HG03139 (cell line): Measurements from ENCODE around the gene DTNA.

Source experiments
- ATAC-seq: cut with Tn5 transposase; IDR thresholded peaks from one replicate; pipeline ENCODE4 v1.9.1; 2021; ENCODE audit not compliant: unreplicated experiment

The DTNA gene

GRCh38 chr18:34847408-34847807 is 137.3 kb downstream of the DTNA start:
- ATAC-seq = no peak

DNA sequence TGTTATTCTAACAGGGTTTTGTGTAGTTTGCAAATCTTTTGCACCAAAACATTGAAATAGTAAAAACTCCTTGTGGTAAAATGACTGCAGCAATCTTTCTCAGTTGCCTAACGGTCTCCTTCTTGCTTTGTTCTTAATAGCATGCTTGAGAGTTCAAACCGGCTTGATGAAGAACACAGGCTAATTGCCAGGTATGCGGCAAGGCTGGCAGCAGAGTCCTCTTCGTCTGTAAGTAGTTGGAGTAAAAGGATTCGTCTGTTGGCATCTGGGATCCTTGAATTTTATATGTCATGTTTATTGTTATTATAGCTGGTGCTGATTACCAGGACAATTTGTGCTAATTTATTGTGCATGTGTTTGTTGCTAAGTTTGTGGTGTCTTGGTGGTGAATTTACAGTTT is 138.1 kb downstream of the DTNA start:
- ATAC-seq = no peak

GRCh38 chr18:34848695-34849094 is 138.6 kb downstream of the DTNA start:
- ATAC-seq = no peak

DNA sequence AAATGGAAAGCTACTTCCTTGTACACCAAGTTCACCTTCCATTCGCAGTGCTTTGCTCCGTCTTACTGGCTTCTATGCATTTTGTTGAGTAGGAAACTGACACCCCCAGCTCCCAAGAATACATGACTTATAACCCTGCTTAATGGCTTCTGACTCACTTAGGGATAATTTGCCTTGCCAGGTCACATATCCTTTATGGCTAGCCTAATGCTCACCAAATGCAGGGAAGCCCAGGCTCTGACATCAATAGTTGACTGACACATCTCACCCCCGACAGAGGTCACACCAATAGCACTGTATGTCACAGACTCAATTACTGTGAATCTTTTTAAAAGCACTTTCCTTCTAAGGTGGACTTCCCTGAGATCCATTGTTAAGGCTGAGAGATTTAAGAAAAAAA is 147.2 kb downstream of the DTNA start:
- ATAC-seq = no peak

DNA sequence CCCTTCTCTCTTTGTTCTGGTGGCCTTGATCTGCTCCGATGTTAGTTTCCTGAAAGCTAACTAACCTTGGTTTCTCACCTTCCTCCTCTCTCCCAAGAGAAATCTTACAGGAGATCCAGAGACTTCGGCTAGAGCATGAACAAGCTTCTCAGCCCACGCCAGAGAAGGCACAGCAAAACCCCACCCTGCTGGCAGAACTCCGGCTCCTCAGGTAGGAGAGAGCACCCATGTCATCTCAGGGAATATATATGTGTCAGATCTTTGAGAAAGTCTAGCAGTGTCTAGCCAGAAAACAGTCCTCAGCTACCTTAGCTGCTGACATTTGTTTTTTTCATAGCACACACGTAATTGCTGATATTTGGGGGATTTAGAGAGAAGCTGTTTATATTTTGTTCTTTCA is 148.1 kb downstream of the DTNA start:
- no peak for ATAC-seq

- ATAC-seq = no peak
Observed at GRCh38 chr18:34859496-34859895, 149.4 kb downstream of the DTNA start.

GRCh38 chr18:34862561-34862960 is 152.5 kb downstream of the DTNA start:
- ATAC-seq = no peak

GRCh38 chr18:34863702-34864101 is 153.6 kb downstream of the DTNA start:
- ATAC-seq = no peak

GRCh38 chr18:34864836-34865497 is 154.9 kb downstream of the DTNA start:
- no peak for ATAC-seq

- ATAC-seq = no peak
Observed at GRCh38 chr18:34866310-34866709, 156.2 kb downstream of the DTNA start.

GRCh38 chr18:34866739-34867138 is 156.6 kb downstream of the DTNA start:
- ATAC-seq = no peak

GRCh38 chr18:34867520-34867919 is 157.4 kb downstream of the DTNA start:
- no peak for ATAC-seq

DNA sequence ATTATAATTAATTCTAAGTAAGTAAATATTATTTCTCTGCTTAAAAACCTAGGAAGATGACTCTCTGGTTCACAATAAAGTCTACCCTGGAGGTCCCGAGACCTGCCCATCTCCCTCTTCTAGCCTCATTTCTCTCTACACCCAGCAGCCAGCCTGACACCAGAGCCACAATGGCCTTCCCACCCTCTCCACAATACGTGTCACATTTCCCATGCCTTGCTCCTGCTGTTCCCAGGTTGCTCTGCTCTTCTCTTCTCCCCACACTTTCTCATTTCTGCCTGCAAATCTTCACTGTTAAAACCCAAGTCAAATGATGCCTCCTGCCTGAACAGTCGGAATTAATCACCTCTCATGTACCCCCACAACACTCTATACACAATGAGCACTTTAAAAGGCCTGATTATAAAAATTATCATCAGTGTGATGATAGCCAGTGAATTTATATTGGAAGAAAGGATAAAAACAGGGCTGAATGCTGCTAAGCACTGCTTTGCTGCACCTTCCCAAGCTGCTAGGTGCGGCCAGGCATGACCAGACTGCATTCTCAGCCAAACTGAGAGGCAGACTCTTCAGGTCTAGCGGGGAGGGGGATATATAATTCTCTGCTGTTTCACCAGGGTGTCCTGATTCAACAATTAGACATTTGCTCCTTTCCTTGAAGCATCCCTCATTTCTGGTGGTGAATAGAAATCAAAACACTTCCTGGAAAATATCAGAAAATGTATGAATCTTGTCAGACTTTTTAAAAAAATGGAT is 160.6 kb downstream of the DTNA start:
- no peak for ATAC-seq

- ATAC-seq = no peak
Observed at GRCh38 chr18:34871435-34871834, 161.3 kb downstream of the DTNA start.

GRCh38 chr18:34872066-34872465 is 162.0 kb downstream of the DTNA start:
- ATAC-seq = no peak

- ATAC-seq = no peak
Observed at GRCh38 chr18:34873986-34874580, 164.0 kb downstream of the DTNA start.

- no peak for ATAC-seq
Observed at GRCh38 chr18:34875150-34875549, 165.1 kb downstream of the DTNA start.

DNA sequence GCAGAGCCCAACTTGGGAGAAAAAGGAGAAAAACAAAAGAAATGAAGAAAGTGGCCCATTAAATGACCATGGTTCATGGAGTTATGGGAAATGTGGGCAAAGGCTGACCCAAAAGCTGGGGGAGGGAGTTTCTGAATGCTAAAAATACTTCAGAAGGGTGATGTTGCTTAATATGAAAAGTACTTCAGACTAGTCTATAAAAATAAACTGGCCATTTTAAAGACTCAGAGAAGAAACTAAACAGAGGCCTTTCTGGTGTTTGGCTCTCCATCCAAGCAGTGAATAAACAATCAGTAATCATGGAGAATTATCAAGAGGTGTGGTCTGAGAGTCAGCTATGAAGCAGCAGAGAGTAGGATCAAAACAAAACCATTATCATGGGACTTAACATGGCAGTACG is 170.3 kb downstream of the DTNA start:
- no peak for ATAC-seq

DNA sequence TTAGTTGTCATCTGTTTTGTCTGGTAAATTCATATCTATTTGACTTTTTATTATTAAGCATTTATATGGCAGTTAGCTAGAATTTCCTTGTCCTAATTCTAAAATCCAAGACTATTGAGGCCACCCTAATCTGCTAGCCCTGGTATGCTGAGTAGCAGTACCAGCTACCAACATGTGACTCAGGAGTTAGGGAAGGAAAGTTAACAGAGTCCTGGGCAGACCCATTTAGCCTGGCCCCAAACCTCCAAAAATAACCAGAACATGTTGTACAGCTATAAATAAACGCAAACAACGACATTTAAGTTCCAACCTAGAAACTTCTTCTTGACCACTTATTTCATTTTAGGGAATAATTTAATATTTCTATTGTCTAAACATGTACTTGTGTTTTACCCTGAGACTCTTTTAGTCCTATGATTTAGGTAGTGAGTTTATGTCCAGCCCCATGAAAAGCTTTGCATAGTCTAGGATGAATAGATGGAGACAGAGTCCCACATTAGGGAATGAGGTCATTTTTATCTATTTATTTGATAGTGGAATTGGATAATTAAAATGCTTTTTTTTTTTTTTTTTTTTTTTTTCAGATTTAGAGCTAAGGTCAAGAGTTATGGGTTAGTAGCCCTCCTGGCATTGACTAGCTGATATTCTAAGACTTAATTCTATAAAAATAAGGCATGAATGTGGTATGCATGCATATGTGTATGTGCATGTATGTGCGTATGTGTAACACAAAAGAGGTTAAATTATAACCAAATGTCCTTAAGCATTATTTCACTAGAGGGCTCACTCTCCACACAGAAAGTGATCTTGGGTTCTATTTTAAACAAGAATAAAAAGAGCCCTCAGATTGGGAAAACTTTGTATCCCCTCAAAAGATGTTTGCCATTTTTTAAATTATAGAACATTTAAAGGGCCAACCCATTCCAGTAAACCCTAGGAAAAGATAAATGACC is 171.1 kb downstream of the DTNA start:
- ATAC-seq = no peak

- no peak for ATAC-seq
Observed at GRCh38 chr18:34884436-34884835, 174.3 kb downstream of the DTNA start.

DNA sequence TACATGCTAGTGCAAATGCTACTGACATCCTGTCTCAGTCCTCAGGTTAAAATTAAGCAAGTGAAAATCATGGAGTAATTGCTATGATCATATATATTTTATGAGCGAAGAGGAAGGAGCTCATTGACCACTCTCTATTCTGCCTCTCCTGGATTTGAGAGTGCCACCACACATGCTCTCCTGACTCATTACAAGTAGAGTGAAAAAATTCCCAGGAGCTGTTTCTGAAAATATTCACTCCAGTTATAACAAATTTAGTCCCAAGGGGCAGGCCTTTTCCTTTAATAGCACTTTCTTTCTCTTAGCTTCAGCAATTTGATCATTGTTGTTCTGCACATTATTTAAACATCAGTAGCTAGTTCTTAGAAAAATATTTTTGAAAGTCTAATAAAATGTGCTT is 176.1 kb downstream of the DTNA start:
- no peak for ATAC-seq
